AG09319 (cell line): Measurements from ENCODE around the gene LRRIQ3.
"Not testable (repeated sequence)": the region's sequence is repeated elsewhere in the genome, so short reads cannot be mapped to it uniquely, and the experiment has no call there.

Experiments
- DNase-seq: peaks from one replicate; pipeline ENCODE4 v3.0.0-alpha.2; 2010; ENCODE audit warnings: low read depth; ENCODE audit errors: extremely low read depth
- CTCF ChIP-seq: IDR thresholded peaks from 2 replicates; pipeline ENCODE4 v1.5.1; 2011; ENCODE audit warnings: low read depth, mild to moderate bottlenecking, inconsistent platforms, low read length, moderate library complexity

Gene LRRIQ3

GRCh38 chr1:74195339-74195738, 2.6 kb downstream of the LRRIQ3 start:
- no peak for DNase-seq
- TF ChIP-seq CTCF: no peak

GRCh38 chr1:74193908-74194307, 4.1 kb downstream of the LRRIQ3 start:
- DNase-seq: no peak
- no peak for TF ChIP-seq CTCF

- no peak for DNase-seq
- no peak for TF ChIP-seq CTCF
Observed at GRCh38 chr1:74180490-74180889, 17.5 kb downstream of the LRRIQ3 start.

- not testable (repeated sequence) for DNase-seq
Observed at GRCh38 chr1:74174423-74174822, 23.6 kb downstream of the LRRIQ3 start.

GRCh38 chr1:74162333-74162732, 35.6 kb downstream of the LRRIQ3 start:
- no peak for TF ChIP-seq CTCF
- no peak for DNase-seq

GRCh38 chr1:74161497-74161896, 36.5 kb downstream of the LRRIQ3 start:
- TF ChIP-seq CTCF: no peak
- DNase-seq: no peak

GRCh38 chr1:74160046-74160445, 37.9 kb downstream of the LRRIQ3 start:
- no peak for TF ChIP-seq CTCF
- DNase-seq: no peak

- DNase-seq: no peak
- TF ChIP-seq CTCF: no peak
Observed at GRCh38 chr1:74145086-74145485, 52.9 kb downstream of the LRRIQ3 start.

GRCh38 chr1:74117370-74117769, 80.6 kb downstream of the LRRIQ3 start:
- DNase-seq: not testable (repeated sequence)
